HG03558 (cell line): ENCODE results near the gene APOBEC3A.
"Not testable (repeated sequence)": the region's sequence is repeated elsewhere in the genome, so short reads cannot be mapped to it uniquely, and the experiment has no call there.

Experiments
- ATAC-seq: cut with Tn5 transposase; IDR thresholded peaks from one replicate; pipeline ENCODE4 v1.9.1; 2021; ENCODE audit warnings: moderate number of reproducible peaks; ENCODE audit not compliant: unreplicated experiment; ENCODE audit errors: extremely low read depth

The APOBEC3A gene

DNA sequence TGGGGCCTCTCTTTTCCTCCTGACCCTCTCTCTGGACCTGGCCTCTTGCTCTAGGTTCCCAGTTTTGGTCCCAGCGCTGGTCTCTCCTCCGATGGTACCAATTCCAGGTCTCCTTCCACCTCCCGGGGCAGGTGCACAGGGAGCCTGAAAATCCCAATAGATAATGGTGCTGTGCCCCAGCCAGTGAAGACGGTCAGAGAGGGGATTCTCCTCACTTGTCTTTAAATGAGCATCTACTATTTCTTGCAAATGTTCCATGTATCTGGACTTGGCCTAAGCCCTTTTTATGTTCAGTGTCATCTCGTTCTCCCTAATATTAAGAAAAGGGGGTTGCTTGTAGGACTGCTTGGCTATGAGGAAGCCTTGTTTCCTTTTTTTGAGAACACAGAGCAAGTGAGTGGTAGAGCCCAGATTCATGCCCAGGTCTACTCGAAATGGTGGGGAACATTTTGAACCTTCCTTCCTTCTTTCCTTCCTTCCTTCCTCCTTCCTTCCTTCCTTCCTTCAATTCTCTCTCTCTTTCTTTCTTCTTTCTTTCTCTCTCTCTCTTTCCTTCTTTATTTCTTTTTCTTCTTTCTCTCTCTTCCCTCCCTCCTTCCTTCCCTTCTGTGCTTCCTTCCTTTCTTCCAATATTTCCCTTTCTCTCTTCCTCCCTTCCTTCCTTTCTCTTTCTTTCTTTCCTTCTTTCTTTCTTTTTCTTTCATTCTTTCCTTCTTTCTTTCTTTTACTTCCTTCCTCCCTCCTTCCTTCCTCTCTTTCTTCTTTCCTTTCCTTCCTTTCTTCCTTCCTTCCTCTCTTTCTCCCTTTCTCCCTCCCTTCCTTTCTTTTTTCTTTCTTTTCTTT is 620 bp downstream of the APOBEC3A start:
- no peak for ATAC-seq

DNA sequence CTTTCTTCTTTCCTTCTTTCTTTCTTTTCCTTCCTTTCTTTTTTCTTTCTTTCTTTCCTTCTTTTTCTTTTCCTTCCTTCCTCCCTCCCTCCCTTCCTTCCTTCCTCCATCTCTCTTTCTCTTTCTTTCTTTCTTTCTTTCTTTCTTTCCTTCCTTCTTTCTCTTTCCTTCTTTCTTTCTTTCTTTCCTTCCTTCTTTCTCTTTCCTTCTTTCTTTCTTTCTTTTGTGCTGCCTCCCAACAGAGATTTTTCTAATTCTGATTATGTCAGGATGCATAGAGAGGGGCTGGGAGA is 1.2 kb downstream of the APOBEC3A start:
- not testable (repeated sequence) for ATAC-seq

DNA sequence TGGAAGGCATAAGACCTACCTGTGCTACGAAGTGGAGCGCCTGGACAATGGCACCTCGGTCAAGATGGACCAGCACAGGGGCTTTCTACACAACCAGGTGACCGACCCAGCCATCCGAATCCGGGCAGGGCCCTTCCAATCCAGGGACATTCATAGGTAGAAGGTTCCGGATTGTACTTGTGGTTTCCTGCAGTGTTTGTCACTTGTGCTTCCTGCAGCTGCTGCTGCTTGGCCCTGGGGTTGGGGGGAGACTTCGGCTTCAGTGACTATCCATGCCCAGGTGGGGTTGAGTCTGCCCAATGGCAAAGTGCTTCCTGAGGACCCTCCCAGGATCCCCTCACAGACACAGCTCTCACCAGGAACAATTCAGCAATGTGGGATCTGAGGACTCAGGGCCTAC is 2.2 kb downstream of the APOBEC3A start:
- ATAC-seq: no peak

DNA sequence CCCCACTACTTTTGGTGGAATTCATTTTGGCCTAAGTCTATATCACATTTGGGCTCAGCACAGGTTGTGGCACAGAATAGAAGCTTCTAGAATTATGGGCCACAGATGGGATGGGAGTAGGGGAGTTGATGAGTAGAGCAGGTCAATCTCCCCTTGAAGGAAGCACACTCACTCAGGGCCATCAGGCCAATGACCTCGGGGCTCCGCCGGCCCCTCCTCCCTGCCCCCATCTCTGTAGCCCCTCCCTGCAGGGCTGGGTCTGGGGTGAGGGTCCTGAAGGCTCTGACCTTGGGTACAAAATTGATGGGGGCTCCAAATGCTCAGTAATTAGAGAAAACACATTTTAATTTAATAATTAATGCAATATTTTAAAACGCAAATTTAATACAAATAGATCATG is 3.3 kb downstream of the APOBEC3A start:
- ATAC-seq: not testable (repeated sequence)

DNA sequence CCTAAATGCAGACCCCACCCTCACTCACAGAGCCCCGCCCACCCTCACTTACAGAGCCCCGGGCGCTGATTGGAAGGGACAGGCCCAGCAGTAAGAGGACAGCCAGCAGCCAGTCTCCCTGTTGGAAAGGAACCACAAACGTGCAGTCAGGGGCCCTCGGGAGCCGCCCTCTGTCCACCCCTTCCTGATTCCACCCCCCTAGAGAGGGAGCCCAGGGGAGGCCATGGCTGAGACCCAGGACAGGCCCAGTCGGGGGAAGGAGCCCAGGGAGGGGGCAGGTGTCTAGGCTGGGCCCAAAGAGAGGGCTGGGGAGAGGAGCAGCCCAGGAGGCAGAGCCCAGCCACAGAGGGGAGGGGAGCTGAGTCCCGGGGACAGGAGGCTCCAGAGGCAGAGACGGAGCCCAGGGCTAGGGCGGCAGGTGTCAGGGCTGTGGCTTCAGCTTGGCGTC is 5.9 kb downstream of the APOBEC3A start:
- not testable (repeated sequence) for ATAC-seq

DNA sequence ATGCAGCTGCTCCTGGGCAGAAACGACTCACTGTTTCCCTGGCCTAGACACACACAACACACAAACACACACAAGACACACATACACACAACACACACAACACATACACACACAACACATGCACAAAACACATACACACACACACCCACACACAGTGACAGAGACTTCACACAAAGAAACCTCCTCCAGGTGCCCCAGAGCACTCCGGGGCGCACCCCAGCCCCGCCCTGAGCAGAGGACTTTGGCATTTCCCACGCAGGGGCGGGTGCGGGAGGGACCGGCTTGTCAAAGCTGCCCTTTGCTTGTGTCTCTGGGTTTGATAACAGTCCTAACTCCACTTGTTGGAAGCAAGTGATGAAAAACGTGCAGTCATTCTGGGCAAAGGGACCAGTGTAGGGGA is 6.5 kb downstream of the APOBEC3A start:
- ATAC-seq: no peak

DNA sequence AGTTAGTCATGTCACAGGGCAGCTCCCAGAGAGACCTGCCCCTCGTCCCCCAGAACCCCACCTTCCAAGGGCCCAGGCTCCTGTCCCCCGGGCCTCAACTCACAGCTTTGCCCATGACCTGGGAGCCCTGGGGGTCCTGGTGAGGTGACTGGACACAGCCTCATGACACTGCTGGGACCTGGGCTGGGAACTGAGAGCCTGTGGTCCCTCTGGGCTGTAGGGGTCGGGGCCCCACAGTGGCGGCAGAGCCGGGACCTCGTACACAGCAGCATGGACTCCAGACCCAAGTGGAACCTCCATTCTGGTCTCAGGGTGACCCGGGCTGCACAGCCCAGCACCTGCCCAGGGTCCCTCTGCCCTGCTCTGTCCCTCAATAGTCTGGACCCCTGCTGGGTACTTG is 6.9 kb downstream of the APOBEC3A start:
- ATAC-seq: no peak

DNA sequence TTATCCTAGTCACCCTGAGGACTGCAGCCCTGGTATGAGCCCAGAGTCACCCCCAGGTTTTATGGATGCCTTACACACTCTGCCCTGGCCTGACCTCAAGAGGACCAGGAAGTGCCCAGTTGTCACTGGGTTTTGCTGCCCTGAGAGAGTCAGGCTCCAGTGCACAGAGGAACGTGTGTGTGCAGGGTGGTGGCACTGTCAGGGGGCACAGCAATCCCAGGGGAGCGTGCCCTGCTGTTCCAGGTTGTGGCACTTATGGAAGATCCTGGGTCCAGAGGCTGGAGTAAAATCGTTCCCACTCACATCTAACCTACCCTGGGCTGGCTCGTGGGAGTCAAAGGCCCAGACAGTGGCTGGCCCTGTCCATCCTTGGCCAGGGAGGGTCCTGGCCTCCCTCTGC is 7.6 kb downstream of the APOBEC3A start:
- ATAC-seq: no peak

DNA sequence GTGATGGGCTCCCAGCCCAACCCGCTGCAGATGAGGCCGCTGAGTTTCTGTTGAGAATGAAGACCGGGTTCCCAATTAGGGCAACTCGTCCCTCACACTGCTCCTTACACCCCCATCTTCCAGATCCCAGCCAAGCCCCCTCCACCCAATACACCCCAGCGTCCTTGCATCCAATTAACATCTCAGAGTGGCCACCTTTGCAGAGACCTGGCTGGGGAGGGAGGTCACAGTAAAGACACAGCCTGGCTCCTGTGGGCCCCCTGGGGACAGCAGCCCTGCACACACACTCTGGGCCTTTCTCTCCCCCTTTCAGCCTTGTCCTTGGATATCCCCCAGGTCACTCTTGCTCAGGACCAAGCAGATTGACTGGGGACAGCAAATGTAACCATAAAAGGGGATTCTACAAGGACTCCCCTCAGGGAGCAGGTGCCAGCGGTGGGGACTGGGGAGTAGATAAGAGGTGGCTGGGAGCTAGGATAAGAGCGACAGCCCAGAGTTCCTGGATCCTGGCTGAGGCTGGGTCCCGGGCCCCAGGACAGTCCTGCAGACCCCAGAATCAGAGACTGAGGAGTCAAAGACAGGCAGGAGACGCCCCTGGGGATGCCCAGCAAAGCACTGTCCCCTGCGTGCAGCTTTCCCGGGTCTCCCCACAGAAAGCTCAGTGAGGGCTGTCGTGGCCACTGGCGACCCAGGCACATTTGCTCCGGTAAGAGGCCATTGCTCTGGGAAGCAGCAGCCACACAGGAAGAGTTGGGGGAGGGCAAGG is 8.4 kb downstream of the APOBEC3A start:
- ATAC-seq: no peak

DNA sequence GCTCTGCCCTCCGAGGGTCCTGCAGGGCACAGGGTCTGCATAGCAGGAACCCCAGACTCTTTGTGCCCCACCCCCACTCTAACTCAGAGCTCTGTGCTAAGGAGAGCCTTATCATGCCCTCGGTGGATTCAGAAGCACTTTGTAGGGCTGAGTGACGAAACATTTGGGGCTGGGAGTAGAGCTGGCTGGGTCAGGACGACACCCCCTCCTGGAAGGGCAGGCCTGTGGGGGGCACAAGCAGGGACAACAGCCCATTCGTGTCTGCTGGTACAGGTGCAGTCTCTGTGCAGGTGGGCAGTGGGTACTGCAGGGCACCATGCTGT is 8.9 kb downstream of the APOBEC3A start:
- ATAC-seq: no peak

DNA sequence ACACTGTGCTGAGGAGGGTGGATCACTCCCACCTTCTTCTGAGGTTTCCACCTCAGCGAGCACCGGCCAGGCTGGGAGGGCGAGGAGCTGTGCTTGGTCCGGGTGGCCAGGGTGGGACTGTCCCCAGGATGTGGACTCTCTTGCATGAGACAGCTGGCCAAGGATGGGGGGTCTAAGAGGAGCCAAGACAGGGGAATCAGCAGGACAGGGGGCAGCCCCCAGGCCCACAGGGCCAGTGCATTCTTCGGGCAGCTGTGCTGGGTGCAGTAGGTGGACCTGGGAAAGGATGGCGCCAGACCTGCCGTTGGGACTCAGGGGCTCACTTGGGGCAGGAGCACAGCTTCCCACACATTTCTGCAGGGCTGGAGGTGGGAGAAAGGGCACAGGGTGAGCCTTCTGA is 9.5 kb downstream of the APOBEC3A start:
- no peak for ATAC-seq

DNA sequence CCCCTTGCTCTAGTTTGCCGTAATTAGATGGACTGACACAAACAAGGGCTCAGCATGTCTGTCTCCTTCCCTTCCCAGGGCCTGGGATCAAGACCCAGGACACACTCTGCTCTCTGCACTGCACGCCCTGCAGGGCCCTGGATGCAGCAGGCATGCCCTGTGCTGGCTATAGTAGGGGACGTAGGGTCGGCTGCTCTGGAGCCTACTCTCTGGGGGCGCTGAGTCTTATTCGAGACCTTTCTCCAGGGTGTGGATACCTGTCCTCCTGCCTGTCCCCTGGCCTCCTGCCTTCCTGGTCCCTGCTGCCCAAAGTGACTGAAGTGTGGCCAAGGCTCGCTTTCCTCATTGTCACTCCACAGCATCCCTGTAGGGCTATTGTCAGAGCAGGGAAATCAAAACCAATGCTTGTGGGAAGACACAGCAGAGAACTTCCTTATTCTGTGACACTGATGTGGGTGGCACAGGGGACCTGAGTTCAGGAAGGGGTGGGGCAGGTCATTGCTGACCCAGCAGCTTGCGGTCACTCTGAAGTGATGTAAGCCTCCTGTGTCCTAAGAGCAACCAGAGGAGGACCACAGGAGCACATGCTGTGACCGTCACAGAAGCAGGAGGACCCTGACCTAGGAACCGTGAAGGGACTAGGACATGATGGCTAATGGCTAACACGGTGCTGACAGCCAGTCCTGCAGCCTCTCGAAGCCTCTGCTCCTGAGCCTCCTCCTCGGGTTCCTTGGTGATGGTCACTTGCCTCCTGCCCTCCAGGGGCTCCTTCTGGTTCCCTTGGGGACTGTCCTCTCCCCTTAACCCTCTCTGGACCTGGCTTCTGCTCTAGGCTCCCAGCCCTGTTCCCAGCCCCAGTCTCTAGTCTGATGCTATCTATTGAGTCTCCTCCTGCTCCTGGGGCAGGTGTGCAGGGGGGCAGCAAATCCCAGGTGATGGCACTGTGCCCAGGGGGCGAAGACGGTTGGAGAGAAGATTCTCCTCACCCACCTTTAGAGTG is 10.3 kb downstream of the APOBEC3A start:
- no peak for ATAC-seq

DNA sequence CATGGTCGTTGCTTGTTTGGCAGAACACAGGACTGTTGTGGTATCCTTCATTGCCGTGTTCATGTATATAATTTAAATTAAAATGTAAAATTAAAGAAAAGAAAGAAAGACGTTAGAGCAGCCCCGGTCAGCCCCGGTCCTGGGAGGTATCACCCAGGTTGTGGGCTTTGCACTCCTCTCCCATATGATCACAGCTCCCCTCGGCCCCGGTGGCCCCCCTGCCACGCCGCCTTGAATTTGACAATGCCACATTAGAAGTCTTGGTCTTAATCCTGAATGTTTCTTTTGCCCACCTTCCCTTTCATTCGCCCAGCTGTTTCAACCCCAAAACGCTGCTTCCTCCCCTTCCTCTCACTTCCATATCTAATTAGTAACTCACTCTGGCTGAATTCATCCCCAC is 11.4 kb downstream of the APOBEC3A start:
- no peak for ATAC-seq

DNA sequence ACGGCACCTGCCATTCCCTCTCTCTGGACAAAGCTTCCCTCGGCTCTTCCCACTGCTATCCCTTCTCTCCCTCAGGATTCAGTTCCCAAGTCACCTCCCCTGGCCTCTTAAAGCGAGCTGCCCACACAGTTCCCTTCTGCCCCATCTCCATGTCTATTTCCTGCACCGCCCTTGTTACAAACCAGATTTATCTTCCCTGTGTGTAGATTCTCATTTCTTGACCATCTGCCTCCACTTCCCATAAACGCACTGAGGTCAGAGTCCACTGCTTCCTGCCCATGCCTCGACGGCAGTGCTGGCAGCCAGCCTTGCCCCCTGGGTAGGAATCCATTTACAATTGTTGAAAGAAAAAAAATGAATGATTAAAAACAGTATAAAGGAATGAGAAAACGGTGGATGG is 13.1 kb downstream of the APOBEC3A start:
- ATAC-seq: no peak

DNA sequence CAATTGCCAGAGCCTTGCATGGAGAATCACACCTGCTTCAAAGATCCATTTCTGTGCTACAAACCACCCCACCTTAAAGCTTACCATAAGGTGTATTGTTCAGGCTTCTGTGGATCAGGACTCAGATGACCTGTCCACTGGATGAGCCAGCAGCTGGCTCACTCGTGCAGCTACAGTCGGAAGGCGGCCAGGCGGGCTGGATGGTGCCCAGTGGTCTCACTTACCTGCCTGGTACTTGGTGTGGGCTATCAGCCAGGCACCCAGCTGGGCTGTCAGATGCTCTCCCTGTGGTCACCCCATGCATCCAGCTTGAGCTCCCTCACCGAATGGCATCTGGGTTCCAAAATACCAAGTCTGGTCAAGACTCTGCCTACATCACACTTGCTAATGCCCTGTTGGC is 13.8 kb downstream of the APOBEC3A start:
- ATAC-seq: no peak

DNA sequence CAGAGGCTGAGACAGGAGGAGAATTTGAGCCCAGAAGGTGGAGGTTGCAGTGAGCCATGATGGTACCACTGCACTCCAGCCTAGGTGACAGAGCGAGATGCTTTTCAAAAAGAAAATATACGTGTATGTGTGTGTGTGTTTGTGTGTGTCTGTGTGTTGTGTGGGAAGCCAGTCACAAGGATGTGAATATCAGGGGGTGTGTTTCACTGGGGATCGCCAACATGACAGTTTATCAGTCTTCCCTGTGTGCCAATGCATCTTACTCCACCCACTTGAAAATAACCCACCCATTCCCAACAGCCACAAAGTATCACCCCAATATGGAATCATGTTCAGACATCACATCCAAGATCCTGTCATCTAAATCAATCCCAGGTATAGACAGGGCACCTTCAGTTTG is 14.4 kb downstream of the APOBEC3A start:
- ATAC-seq: no peak

DNA sequence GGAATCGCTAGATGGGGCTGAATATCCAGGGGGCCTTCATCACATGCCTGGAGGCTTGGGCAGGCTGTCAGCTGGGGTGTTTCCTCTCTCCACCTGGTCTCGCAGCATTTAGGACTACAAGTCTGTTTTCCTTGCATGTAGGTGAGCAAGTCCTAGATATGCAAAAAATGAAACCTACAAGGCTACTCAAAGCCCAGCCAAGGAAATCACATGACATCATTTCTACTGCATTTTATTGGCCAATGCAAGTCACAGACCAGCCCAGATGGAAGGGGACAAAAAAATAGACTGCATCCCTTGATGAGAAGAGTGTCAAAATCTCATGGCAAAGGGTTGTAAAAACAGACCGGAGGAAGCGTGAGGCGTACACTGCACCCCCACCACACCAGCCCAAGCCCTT is 15.1 kb downstream of the APOBEC3A start:
- ATAC-seq: no peak

DNA sequence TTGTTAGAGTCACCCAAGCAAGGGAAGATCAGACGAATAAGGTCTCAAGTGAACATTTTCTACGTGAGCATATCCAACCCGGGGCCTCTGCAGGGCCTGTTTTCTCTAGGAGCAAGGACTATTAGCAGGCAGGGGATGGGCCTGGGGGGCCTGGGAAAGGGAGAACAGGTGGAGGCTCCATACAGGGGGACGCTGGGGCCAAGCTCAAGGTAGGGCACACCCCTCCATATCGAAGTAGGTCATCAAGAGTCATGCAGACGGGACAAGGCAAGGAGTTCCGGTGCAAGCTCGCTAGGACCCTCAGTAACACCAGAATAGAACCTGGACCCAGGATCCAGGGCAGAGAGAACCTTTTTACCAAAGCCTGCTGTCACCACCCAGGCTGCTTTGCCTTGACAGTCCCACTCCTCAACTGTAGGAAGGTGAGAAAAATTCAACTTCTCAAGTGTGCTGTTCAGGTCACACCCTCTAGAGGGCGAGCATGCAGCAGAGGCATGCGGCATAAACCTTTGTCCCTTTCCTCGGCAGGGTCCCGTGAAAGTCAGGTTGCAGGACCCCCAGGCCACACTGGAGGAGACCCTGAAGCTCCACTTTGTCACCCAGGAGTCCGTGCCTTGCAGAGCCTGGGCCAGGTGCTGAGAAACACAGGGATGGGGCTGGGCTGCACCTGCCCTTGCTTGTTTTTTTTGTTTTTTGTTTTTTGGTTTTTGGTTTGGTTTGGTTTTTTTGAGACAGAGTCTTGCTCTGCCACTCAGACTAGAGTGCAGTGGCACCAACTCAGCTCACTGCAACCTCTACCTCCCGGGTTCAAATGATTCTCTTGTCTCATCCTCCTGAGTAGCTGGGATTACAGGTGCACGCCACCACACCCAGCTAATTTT is 16.1 kb downstream of the APOBEC3A start:
- ATAC-seq: no peak

DNA sequence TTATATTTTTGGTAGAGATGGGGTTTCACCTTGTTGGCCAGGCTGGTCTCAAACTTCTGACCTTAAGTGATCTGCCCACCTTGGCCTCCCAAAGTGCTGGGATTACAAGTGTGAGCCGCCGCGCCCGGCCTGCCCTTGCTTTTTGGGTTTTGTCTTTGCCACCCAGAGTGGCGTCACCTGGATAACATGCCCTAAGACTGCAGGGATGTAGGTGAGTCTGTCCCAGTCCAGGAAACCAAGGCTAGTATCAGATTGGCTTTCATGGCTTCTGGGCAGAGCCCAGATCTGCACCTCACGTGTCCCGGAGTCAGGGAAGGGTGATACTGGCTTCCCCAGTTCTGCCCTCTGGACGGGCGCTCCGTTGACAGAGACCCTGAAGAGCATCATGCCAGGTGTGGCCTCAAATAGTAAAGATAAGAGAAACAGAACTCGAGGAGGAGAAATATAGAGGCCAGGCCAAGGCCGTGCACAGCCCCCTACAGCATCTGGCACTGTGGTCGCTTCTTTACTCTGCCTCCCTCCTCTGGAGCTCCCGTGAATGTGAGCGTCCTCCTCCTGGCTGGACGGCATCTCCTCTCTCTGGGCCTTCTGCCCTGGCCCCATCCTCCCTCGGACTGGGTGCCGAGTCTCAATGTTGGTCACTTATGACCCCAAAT is 16.9 kb downstream of the APOBEC3A start:
- no peak for ATAC-seq
